SKM-1 treated with dmso at 0.1 percent for 144 hours (cell line): Measurements from ENCODE around the gene MRPS12.
A peak's percentile ranks its signal among the peaks of the same experiment; 100 is the strongest.

Experiments
- DNase-seq: peaks from one replicate; lab custom pipeline; 2025; ENCODE audit not compliant: unreplicated experiment; lab: John Stamatoyannopoulos, UW

The MRPS12 gene

GRCh38 chr19:38910488-38910887 lies 20.3 kb upstream of the MRPS12 start:
- DNase-seq, result no peak

- DNase-seq, result no peak
Observed at GRCh38 chr19:38911388-38912001, 19.2 kb upstream of the MRPS12 start.

DNA sequence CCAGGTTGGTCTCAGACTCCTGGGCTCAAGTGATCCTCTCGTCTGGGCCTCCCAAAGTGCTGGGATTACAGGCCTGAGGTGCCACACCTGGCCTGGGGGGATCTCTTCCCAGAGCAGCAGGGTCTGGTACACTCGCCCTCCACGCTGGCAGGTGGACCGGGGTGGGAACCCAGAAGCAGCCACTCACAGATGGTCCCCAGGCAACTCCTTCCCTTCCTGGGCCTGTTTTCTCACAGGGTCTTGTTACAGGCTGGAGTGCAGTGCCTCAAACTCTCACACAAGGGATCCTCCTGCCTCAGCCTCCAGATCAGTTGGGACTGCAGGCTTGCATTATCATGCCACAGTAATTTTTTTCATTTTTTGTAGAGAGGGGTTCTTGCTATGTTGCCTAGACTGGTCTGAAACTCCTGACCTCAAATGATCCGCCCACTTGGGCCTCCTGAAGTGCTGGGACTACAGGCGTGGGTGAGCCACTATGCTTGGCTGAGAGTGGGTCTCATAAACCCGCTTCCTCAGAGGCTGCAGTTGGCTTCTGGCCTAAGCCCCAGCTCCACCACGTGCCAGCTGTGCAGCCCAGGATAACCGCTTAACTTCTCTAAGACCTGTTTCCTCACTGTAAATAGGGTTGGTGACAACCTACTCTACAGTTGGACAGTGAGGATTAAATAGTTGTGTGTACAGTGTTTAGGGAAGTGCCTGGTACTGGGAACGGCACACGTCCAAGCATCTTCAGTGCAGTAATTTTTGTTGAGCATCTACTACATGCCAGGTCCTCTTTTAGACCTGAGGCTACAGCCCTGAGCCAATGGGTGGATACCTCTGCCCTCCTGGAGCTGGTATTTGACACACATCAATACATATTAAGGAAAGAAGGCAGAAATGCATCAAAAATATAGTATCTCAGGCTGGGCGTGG lies 17.9 kb upstream of the MRPS12 start:
- DNase-seq, result peak; percentile 8

DNA sequence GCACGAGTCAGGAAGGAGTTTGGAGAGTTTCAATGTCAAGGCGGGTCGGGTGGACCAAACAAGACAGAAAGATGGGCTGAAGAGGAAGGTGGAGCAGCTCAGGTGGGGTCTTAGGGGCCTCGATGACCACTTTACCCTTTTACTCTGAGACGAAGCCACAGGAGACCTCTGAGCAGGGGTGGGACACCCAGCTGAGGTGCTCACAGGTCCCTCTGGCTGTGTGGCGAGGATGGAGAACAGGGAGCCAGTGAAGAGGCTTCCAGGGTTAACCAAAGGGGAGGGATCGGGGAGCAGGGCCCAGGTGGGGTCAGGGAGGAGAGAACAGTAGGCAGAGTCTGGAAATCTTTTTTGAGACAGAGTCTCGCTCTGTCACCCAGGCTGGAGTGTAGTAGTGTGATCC lies 16.8 kb upstream of the MRPS12 start:
- DNase-seq, result no peak

DNA sequence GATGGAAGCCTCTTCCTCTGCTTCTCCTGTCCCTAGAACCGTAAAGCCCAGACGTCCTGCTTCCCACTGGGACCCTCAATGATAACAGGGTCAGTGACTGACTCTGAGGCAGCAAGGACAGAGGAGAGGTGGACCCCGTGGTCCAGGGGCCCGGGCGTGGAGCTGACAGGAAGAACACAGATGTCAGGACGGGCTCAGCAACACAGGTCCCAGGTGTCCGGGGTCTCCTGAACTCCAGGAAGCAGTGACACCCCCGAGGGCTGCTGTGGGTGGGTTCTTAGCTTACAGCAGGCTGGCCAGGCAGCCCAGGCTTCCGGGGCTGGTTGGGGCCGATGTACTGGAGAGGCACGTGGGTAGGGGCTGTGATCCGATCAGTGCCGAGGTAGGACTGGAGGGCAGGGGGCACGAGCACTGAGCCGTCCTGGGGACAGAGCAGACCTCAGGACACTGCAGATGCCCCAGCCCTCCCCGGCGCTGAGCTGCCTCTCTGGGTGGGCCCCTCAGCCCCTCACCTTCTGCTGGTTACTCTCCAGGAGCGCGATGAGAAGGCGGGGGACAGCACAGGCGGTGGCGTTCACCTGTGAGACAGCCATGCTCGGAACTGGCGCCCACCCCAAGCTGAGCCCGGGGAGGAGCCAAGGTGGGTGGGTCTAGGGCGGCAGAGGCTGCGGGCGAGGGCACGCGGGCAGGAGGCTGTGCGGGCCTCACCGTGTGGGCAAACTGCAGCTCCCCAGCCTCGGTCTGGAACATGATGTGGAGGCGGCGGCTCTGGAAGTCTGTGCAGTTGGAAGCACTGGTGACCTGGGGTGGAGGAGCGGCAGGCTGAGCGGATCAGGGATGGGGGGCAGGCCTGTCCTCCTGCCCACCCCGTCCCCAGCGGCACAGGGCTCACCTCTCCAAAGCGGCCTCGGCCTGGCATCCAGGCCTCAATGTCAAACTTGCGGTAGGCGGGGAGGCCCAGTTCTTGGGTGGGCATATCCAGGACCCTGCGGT lies 15.1 kb upstream of the MRPS12 start:
- DNase-seq, result no peak

DNA sequence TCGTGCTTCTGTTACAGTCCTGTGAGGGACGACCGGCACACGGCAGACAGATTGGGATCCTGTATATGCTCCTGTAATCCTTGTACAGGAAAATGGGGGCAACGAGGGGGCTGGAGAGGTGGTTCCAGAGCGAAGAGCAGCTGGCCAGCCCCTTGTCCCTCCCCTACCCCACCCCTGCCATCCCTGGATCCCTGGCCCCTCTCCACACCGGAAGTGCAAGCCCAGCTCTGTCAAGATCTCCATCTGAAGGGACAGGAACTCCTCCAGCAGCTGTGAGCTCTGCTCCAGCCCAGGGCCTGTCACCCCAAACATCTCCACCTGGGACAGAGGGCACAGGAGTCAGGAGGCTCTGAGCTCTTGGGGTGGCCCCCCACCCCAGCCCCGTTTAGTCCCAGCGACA lies 13.2 kb upstream of the MRPS12 start:
- DNase-seq, result no peak

DNA sequence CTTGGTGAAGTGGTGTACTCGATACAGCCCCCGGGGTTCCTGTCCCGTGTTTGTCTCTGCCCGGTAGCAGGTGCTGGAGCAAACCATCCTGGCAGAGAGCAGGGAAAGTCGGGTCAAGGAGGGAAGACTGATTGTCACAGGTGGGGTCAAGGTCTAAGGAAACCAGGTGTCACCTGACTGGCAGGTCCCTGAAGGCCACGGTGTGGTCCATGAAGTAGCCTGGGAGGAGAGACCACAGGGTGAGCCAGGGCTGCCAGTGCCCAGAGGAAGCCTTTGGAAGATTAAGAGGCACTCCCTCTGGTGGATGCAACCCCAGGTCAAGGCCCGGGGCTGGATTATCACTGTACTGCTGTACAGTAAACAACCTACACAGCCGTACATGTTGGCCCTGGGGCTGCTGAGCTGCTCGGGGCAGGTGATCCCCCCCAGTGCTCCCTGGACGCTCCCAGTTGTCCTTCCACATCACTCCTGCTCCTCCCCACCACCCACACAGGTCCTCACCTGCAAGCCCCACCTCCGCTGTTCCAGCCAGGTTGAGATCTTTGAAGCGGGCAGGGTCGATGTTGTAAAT lies 12.7 kb upstream of the MRPS12 start:
- no peak for DNase-seq

GRCh38 chr19:38918526-38918925 lies 12.2 kb upstream of the MRPS12 start:
- no peak for DNase-seq

GRCh38 chr19:38919837-38920601 lies 10.7 kb upstream of the MRPS12 start:
- no peak for DNase-seq

DNA sequence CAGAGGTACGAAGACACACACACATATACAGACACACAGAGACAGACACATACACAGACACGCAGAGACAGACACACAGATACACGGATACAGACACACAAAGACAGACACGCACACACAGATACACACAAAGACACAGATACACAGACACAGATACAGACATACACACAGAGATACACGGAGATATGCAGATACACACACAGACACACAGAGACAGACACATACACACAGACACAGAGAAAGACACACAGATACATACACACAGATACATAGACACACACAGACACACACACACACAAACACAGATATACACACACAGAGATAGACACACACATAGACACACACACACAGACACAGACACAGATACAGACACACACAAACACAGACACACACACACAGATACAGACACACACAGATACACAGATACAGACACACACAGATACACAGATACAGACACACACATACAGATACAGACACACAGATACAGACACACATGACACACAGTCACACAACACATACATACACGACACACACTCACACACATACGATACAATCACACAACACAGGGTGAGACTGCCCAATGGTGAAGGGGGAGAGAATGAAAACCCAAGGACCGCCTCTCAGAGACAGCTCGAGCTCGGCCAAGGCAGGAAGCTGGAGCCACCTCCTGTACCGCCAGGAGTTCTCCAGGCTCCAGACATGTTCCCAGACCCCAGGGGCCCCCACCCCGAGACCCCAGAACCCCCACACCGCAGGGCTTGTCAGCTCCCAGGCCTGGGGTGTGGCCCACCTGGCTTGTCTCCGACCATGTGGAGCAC lies 9.9 kb upstream of the MRPS12 start:
- no peak for DNase-seq

- no peak for DNase-seq
Observed at GRCh38 chr19:38921420-38922274, 9.1 kb upstream of the MRPS12 start.

DNA sequence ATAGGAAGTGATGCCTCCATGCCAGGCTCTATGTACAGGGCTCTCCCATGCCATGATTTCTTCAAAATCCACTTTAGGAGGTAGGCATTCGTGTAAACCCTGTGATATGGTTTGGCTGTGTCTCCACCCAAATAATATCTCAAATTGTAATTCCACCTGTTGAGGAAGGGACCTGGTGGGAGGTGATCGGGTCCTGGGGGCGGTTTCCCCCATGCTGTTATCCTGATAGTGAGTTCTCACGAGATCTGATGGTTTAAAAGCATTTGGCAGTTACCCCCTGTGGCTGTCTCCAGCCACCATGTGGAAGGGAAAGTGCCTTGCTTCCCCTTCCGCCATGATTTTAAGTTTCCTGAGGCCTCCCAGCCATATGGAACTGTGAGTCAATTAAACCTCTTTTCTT lies 8.3 kb upstream of the MRPS12 start:
- no peak for DNase-seq

DNA sequence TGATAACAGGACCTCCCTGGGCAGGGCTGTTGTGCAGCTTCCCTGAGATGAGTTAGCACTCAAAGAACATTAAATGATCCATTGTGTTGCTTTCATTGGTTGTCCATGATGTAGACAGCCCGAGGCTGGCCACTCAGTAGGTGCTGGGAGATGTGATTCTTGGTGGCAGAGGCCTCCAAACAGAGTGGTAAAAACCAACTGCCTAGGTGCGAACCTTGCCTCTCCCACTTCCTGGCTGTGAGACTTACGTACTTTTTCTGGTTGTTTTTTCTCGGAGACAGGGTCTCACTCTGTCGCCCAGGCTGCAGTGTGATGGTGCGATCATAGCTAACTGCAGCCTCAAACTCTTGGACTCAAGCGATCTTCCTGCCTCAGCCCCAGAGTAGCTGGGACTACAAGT lies 6.4 kb upstream of the MRPS12 start:
- DNase-seq, result no peak

- DNase-seq, result no peak
Observed at GRCh38 chr19:38928391-38929001, 2.2 kb upstream of the MRPS12 start.

GRCh38 chr19:38929929-38930775 lies 592 bp upstream of the MRPS12 start, which contains the start of gene SARS2:
Gene SARS2, minus strand, starts transcription at chr19:38930763. Its CDS starts 27 bp downstream, at chr19:38930736.
- peak; percentile 92 for DNase-seq

GRCh38 chr19:38931521-38931793 lies 713 bp downstream of the MRPS12 start:
- DNase-seq, result no peak
